Gastrocnemius medialis (tissue), 4 donors: ENCODE measurements around the gene MROH8. TPM values are rescaled to one million over a fixed set of nuclear protein-coding genes. Genes with fewer than 3 reads are reported as not detected.
A peak's percentile ranks its signal among the peaks of the same experiment; 100 is the strongest.

Experiments used
- ATAC-seq, 2 donors: fragments of 150-250 bp; one replicate each; pipeline ENCODE4 v1.9.1; 2016
- DNase-seq, 2 donors: peaks; one replicate each; pipeline ENCODE4 v3.0.0-alpha.2; 2019
- H3K27ac ChIP-seq, 4 donors: fragments of 200-600 bp; sonication (generic); 1 replicate in 1 of 4; 2 replicates in 3 of 4; pipeline ENCODE4 v1.5.1; 2016 to 2018; ENCODE audit warnings: mild to moderate bottlenecking in 2 of 4, moderate library complexity in 1 of 4
- H3K27me3 ChIP-seq, 3 donors: fragments of 200-600 bp; sonication (generic) in 2 of 3; 1 replicate in 1 of 3; 2 replicates in 2 of 3; pipeline versions ENCODE4 v1.5.1 to v1.6.0; 2016 to 2019; ENCODE audit warnings: mild to moderate bottlenecking in 1 of 3, moderate library complexity in 1 of 3
- H3K36me3 ChIP-seq, 2 donors: fragments of 200-600 bp; sonication (generic) in 1 of 2; one replicate each; pipeline ENCODE4 v1.5.1; 2017 to 2018
- H3K4me1 ChIP-seq, 2 donors: fragments of 200-600 bp; sonication (generic) in 1 of 2; one replicate each; pipeline ENCODE4 v1.5.1; 2016 to 2017; ENCODE audit warnings: mild to moderate bottlenecking in 2 of 2
- H3K4me3 ChIP-seq, 4 donors: fragments of 200-600 bp; sonication (generic) in 3 of 4; 1 replicate in 1 of 4; 2 replicates in 3 of 4; pipeline ENCODE4 v1.5.1; 2016 to 2019; ENCODE audit warnings: mild to moderate bottlenecking in 2 of 4
- H3K9me3 ChIP-seq, 3 donors: fragments of 200-600 bp; sonication (generic) in 2 of 3; 1 replicate in 1 of 3; 2 replicates in 2 of 3; pipeline ENCODE4 v1.5.1; 2016 to 2019
- CTCF ChIP-seq, 5 experiments: fragments of 450-650 bp in 3 of 5; fragments of 200-600 bp in 2 of 5; sonication (generic) in 2 of 5; IDR thresholded peaks in 4 of 5; conservative IDR thresholded peaks in 1 of 5; 1 replicate in 4 of 5; 2 replicates in 1 of 5; pipeline ENCODE4 v1.5.1; 2016 to 2019; ENCODE audit warnings: antibody characterized with exemption in 5 of 5, mild to moderate bottlenecking in 3 of 5, moderate library complexity in 3 of 5
- POLR2A ChIP-seq, 2 donors: fragments of 450-650 bp; IDR thresholded peaks; one replicate each; pipeline ENCODE4 v1.6.1; 2017; ENCODE audit warnings: antibody characterized with exemption in 2 of 2, mild to moderate bottlenecking in 2 of 2, moderate library complexity in 2 of 2
- in situ Hi-C, 4 donors: fragments of 200-750 bp; cut with MboI; loops; one replicate each; pipeline versions ENCODE4 v1.15.0 to v1.8.0; 2017; ENCODE audit warnings: low sequenced_read_pairs in 4 of 4
- intact Hi-C: fragments of 100-400 bp; cut with DNase I; formaldehyde crosslinking; loops from one replicate; pipeline ENCODE4 v1.15.1; 2023; ENCODE audit warnings: low total_unique reads
- total RNA-seq, 4 donors: library from RNA; depleted of rRNA; stranded (reverse); fragments of >200 nt; gene quantifications; one replicate each; pipeline versions ENCODE4 v1.1.0 to v1.2.3, GENCODE V29; 2016

MROH8 gene
- total RNA-seq, 4 donors from 2014 or later = 1.4 to 4.4 (median 3.0) TPM

GRCh38 chr20:37225146-37225545 lies 45.8 kb upstream of the MROH8 start:
- H3K36me3 ChIP-seq = peaks cover 0 to 60% of the 10 kb centered on the region in 2 donors

GRCh38 chr20:37223053-37223452 lies 43.7 kb upstream of the MROH8 start:
- H3K36me3 ChIP-seq = peaks cover 0 to 53% of the 10 kb centered on the region in 2 donors
- intact Hi-C loops = no loop called here
- H3K9me3 ChIP-seq = no peaks in the 10 kb centered on the region
- H3K4me1 ChIP-seq = peaks cover 44 to 57% of the 10 kb centered on the region in 2 donors
- DNase-seq (peak in 1 of 2 donors; percentile 41), ATAC-seq (peak; percentile 97 to 98)
- TF ChIP-seq CTCF (IDR thresholded peaks at IDR 0.05 in 4 of 5, conservative IDR thresholded peaks at IDR 0.05 in 1 of 5) = no peak
- TF ChIP-seq POLR2A (IDR thresholded peaks at IDR 0.05) = no peak
- H3K4me3 ChIP-seq = no peak overlapping the region
- no peaks in the 10 kb centered on the region for H3K27me3 ChIP-seq
- in situ Hi-C loops = no loop called here
- peak overlapping the region; percentile 27 to 48 (median 46) for H3K27ac ChIP-seq

More at GRCh38 chr20:37225146-37225545, 45.8 kb upstream of the MROH8 start:
- no peaks in the 10 kb centered on the region for H3K9me3 ChIP-seq
- H3K4me1 ChIP-seq = peaks cover 63 to 78% of the 10 kb centered on the region in 2 donors
- in situ Hi-C loops = no loop called here
- TF ChIP-seq CTCF (IDR thresholded peaks at IDR 0.05 in 4 of 5, conservative IDR thresholded peaks at IDR 0.05 in 1 of 5) = no peak
- TF ChIP-seq POLR2A (IDR thresholded peaks at IDR 0.05) = no peak
- intact Hi-C loops = no loop called here
- H3K27me3 ChIP-seq = no peaks in the 10 kb centered on the region
- ATAC-seq = no peak
- DNase-seq = no peak
- H3K27ac ChIP-seq = no peak overlapping the region
- H3K4me3 ChIP-seq = no peak overlapping the region

GRCh38 chr20:37222086-37222485 lies 42.7 kb upstream of the MROH8 start:
- H3K9me3 ChIP-seq = no peaks in the 10 kb centered on the region
- in situ Hi-C loops = no loop called here
- TF ChIP-seq CTCF (IDR thresholded peaks at IDR 0.05 in 4 of 5, conservative IDR thresholded peaks at IDR 0.05 in 1 of 5) (no peak), POLR2A (IDR thresholded peaks at IDR 0.05) (no peak)
- H3K4me1 ChIP-seq = peaks cover 34 to 48% of the 10 kb centered on the region in 2 donors
- ATAC-seq = no peak
- H3K27me3 ChIP-seq = no peaks in the 10 kb centered on the region
- no peak overlapping the region for H3K27ac ChIP-seq
- H3K4me3 ChIP-seq = no peak overlapping the region
- intact Hi-C loops = no loop called here
- H3K36me3 ChIP-seq = peaks cover 0 to 58% of the 10 kb centered on the region in 2 donors
- DNase-seq = no peak

- in situ Hi-C loops (no loop called here), intact Hi-C loops (no loop called here)
- peaks cover 28 to 34% of the 10 kb centered on the region in 2 donors for H3K4me1 ChIP-seq
- no peak overlapping the region for H3K4me3 ChIP-seq
- no peaks in the 10 kb centered on the region for H3K27me3 ChIP-seq
- no peak overlapping the region for H3K27ac ChIP-seq
- no peak for TF ChIP-seq POLR2A (IDR thresholded peaks at IDR 0.05)
- TF ChIP-seq CTCF (IDR thresholded peaks at IDR 0.05 in 4 of 5, conservative IDR thresholded peaks at IDR 0.05 in 1 of 5) = no peak
- no peaks in the 10 kb centered on the region for H3K9me3 ChIP-seq
- ATAC-seq (no peak), DNase-seq (no peak)
- peaks cover 0 to 57% of the 10 kb centered on the region in 2 donors for H3K36me3 ChIP-seq
Observed at GRCh38 chr20:37220731-37221130, 41.4 kb upstream of the MROH8 start.
